Trophoblast cell (in vitro differentiated cells and primary cell): ENCODE results near the gene TAF4.
"Not testable (repeated sequence)": the region's sequence is repeated elsewhere in the genome, so short reads cannot be mapped to it uniquely, and the experiment has no call there.

Source experiments
- DNase-seq, 2 donors: peaks; one replicate each; pipeline ENCODE4 v3.0.0-alpha.2; 2016
- H2AFZ ChIP-seq: 2 replicates; pipeline ENCODE4 v1.6.1; 2013; ENCODE audit warnings: low read length, moderate library complexity, mild to moderate bottlenecking; ENCODE audit not compliant: insufficient read depth, poor library complexity
- H2AK5ac ChIP-seq: 2 replicates; pipeline ENCODE4 v1.6.1; 2013; ENCODE audit warnings: mild to moderate bottlenecking, low read length
- H2BK120ac ChIP-seq: 2 replicates; pipeline ENCODE4 v1.6.1; 2013; ENCODE audit warnings: low read length, mild to moderate bottlenecking, moderate library complexity; ENCODE audit not compliant: insufficient read depth, poor library complexity
- H2BK12ac ChIP-seq: 2 replicates; pipeline ENCODE4 v1.6.1; 2013; ENCODE audit warnings: mild to moderate bottlenecking, low read length, moderate library complexity
- H2BK5ac ChIP-seq: 2 replicates; pipeline ENCODE4 v1.6.1; 2013; ENCODE audit warnings: low read length, low read depth, moderate library complexity, mild to moderate bottlenecking; ENCODE audit not compliant: poor library complexity
- H3K14ac ChIP-seq: 2 replicates; pipeline ENCODE4 v1.6.1; 2013; ENCODE audit warnings: mild to moderate bottlenecking, low read length
- H3K18ac ChIP-seq: 2 replicates; pipeline ENCODE4 v1.6.1; 2013; ENCODE audit warnings: mild to moderate bottlenecking, low read length
- H3K23ac ChIP-seq: 2 replicates; pipeline ENCODE4 v1.6.1; 2013; ENCODE audit warnings: low read length
- H3K27ac ChIP-seq: 2 replicates; pipeline ENCODE4 v1.5.1; 2013; ENCODE audit warnings: low read depth, mild to moderate bottlenecking, inconsistent platforms, low read length, moderate library complexity
- H3K27me3 ChIP-seq: 2 replicates; pipeline ENCODE4 v1.6.1; 2013; ENCODE audit warnings: inconsistent platforms, mild to moderate bottlenecking, low read length, moderate library complexity; ENCODE audit not compliant: insufficient read depth
- H3K36me3 ChIP-seq, 2 experiments: 1 replicate in 1 of 2; 2 replicates in 1 of 2; pipeline ENCODE4 v1.6.1; 2013; ENCODE audit warnings: low read length in 2 of 2, mild to moderate bottlenecking in 2 of 2, moderate library complexity in 1 of 2; ENCODE audit not compliant: insufficient read depth in 2 of 2, control insufficient read depth in 1 of 2
- H3K4ac ChIP-seq: 2 replicates; pipeline ENCODE4 v1.6.1; 2013; ENCODE audit warnings: low read depth, mild to moderate bottlenecking, low read length, moderate library complexity
- H3K4me1 ChIP-seq, 2 experiments: 1 replicate in 1 of 2; 2 replicates in 1 of 2; pipeline ENCODE4 v1.6.1; 2013; ENCODE audit warnings: low read length in 2 of 2, mild to moderate bottlenecking in 2 of 2, moderate library complexity in 1 of 2; ENCODE audit not compliant: insufficient read depth in 2 of 2, control insufficient read depth in 1 of 2
- H3K4me2 ChIP-seq: 2 replicates; pipeline ENCODE4 v1.6.1; 2013; ENCODE audit warnings: inconsistent platforms, mild to moderate bottlenecking, low read length, moderate library complexity
- H3K4me3 ChIP-seq: 2 replicates; pipeline ENCODE4 v1.5.1; 2013; ENCODE audit warnings: mild to moderate bottlenecking, low read depth, low read length, inconsistent platforms
- H3K79me1 ChIP-seq: one replicate; pipeline ENCODE4 v1.6.1; 2013; ENCODE audit warnings: low read length
- H3K79me2 ChIP-seq: 2 replicates; pipeline ENCODE4 v1.6.1; 2013; ENCODE audit warnings: low read length, mild to moderate bottlenecking; ENCODE audit not compliant: control insufficient read depth, insufficient read depth, poor library complexity
- H3K9ac ChIP-seq: 2 replicates; pipeline ENCODE4 v1.6.1; 2013; ENCODE audit warnings: mild to moderate bottlenecking, low read length
- H3K9me3 ChIP-seq: 2 replicates; pipeline ENCODE4 v1.6.1; 2013; ENCODE audit warnings: low read depth, mild to moderate bottlenecking, control low read depth, inconsistent platforms, low read length; ENCODE audit not compliant: insufficient read depth
- H4K12ac ChIP-seq: 2 replicates; pipeline ENCODE4 v1.6.1; 2013; ENCODE audit warnings: low read depth, mild to moderate bottlenecking, low read length, moderate library complexity
- H4K8ac ChIP-seq: 2 replicates; pipeline ENCODE4 v1.6.1; 2013; ENCODE audit warnings: low read depth, mild to moderate bottlenecking, low read length, moderate library complexity
- H4K91ac ChIP-seq: one replicate; pipeline ENCODE4 v1.6.1; 2013; ENCODE audit warnings: low read depth, mild to moderate bottlenecking, low read length, moderate library complexity
- WGBS: extraction: QIAGEN DNeasy Blood & Tissue Kit; methylation state at CpG from one replicate; pipeline ENCODE4 v1.1.7; 2013; ENCODE audit warnings: missing lambda C conversion rate; ENCODE audit not compliant: insufficient read length, insufficient coverage; ENCODE audit errors: extremely low coverage; 5-methylcytosine and 5-hydroxymethylcytosine counted together

The TAF4 gene

DNA sequence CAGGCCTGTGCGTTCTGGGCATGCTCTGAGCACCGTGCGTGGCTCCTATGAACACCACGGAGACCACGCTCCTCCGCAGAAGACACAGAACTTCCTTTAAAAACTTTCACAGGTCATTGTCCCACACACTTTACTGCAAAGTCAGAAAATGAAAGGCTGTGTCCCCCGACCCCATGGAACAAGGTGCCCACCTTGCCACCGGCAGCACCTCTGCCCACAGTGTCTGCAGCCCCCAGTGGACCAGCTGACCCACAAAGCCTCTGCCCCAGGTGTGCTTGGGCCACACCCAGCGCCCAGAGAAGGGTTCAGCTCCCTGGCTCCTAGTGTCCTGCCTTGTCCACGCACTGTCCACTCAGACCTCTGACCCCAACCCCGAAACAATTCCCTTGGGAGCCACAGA is 8.7 kb downstream of the TAF4 start:
- no peak overlapping the region for H2AK5ac ChIP-seq
- no peak for DNase-seq
- H2BK5ac ChIP-seq, result no peak overlapping the region
- no peak overlapping the region for H4K8ac ChIP-seq
- H3K4me3 ChIP-seq, result no peak overlapping the region
- no peak overlapping the region for H2AFZ ChIP-seq
- H3K23ac ChIP-seq, result no peak overlapping the region
- no peaks in the 10 kb centered on the region for H3K79me1 ChIP-seq
- H3K14ac ChIP-seq, result no peak overlapping the region
- H3K4me1 ChIP-seq, result peaks cover 0 to 4% of the 10 kb centered on the region in 2 experiments
- H3K36me3 ChIP-seq, result peaks cover 36 to 38% of the 10 kb centered on the region in 2 experiments
- peaks cover 2% of the 10 kb centered on the region for H3K9me3 ChIP-seq
- H4K91ac ChIP-seq, result no peak overlapping the region
- H3K18ac ChIP-seq, result no peak overlapping the region
- H2BK12ac ChIP-seq, result no peak overlapping the region
- H3K27me3 ChIP-seq, result no peaks in the 10 kb centered on the region
- H3K27ac ChIP-seq, result no peak overlapping the region
- H3K4ac ChIP-seq, result peak overlapping the region; percentile 83
- WGBS, result no CpG with 5 or more reads among the region's 11 CpGs
- H3K4me2 ChIP-seq, result no peak overlapping the region
- peaks cover 46% of the 10 kb centered on the region for H3K79me2 ChIP-seq
- no peak overlapping the region for H2BK120ac ChIP-seq
- H3K9ac ChIP-seq, result no peak overlapping the region
- H4K12ac ChIP-seq, result no peak overlapping the region

DNA sequence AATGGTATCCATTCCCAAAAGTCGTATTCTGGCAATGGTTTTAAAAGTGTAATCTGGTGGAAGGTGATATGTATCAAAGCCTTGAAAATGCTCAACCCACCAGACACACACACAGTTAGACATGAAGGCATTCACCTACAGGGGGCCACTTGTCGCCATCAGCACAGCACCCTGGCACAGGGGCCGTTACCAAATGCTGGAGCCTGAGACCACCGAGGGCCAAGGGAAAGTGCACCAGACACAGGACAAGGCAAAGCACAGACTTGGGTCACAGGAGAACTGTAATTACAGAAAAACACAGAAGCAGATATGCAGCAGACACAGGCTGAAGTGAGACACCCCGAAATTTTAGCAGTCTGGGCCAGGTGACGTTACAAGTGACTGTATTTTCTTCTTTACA is 9.3 kb downstream of the TAF4 start:
- H4K91ac ChIP-seq, result no peak overlapping the region
- H2AFZ ChIP-seq, result no peak overlapping the region
- peaks cover 2% of the 10 kb centered on the region for H3K9me3 ChIP-seq
- peaks cover 0 to 5% of the 10 kb centered on the region in 2 experiments for H3K4me1 ChIP-seq
- no peak overlapping the region for H4K8ac ChIP-seq
- H3K4me2 ChIP-seq, result no peak overlapping the region
- H3K27ac ChIP-seq, result no peak overlapping the region
- peaks cover 46% of the 10 kb centered on the region for H3K79me2 ChIP-seq
- no peaks in the 10 kb centered on the region for H3K79me1 ChIP-seq
- peaks cover 33 to 38% of the 10 kb centered on the region in 2 experiments for H3K36me3 ChIP-seq
- H2BK5ac ChIP-seq, result no peak overlapping the region
- no peak overlapping the region for H2BK12ac ChIP-seq
- no peak overlapping the region for H2BK120ac ChIP-seq
- H3K4ac ChIP-seq, result peak overlapping the region; percentile 57
- H3K4me3 ChIP-seq, result no peak overlapping the region
- no peak overlapping the region for H4K12ac ChIP-seq
- no peak overlapping the region for H3K14ac ChIP-seq
- no peak overlapping the region for H3K9ac ChIP-seq
- DNase-seq, result no peak
- no peak overlapping the region for H3K18ac ChIP-seq
- no peak overlapping the region for H3K23ac ChIP-seq
- H2AK5ac ChIP-seq, result no peak overlapping the region
- no peaks in the 10 kb centered on the region for H3K27me3 ChIP-seq
- WGBS, result no CpG with 5 or more reads among the region's 6 CpGs

DNA sequence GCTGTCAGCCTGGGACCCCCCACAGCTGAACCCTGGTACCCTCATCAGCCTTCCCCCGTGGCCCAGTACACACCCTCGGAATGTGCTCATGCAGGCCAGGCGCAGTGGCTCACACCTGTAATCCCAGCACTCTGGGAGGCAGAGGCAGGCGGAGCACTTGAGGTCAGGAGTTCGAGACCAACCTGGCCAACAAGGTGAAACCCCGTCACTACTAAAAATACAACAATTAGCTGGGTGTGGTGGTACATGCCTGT is 9.9 kb downstream of the TAF4 start:
- peaks cover 46% of the 10 kb centered on the region for H3K79me2 ChIP-seq
- not testable (repeated sequence) for H3K18ac ChIP-seq, H4K8ac ChIP-seq, H3K27me3 ChIP-seq, H3K27ac ChIP-seq, H3K9me3 ChIP-seq, H3K4me1 ChIP-seq, H3K14ac ChIP-seq, H2AK5ac ChIP-seq, H2BK5ac ChIP-seq, H3K79me1 ChIP-seq, H2BK12ac ChIP-seq, DNase-seq, H3K9ac ChIP-seq, H2AFZ ChIP-seq, H3K4me3 ChIP-seq, H4K91ac ChIP-seq, H2BK120ac ChIP-seq, H3K4me2 ChIP-seq, H4K12ac ChIP-seq, H3K23ac ChIP-seq
- peak overlapping the region; percentile 61 for H3K4ac ChIP-seq
- H3K36me3 ChIP-seq, result peaks cover 33 to 34% of the 10 kb centered on the region in 2 experiments
- no CpG with 5 or more reads among the region's 6 CpGs for WGBS

DNA sequence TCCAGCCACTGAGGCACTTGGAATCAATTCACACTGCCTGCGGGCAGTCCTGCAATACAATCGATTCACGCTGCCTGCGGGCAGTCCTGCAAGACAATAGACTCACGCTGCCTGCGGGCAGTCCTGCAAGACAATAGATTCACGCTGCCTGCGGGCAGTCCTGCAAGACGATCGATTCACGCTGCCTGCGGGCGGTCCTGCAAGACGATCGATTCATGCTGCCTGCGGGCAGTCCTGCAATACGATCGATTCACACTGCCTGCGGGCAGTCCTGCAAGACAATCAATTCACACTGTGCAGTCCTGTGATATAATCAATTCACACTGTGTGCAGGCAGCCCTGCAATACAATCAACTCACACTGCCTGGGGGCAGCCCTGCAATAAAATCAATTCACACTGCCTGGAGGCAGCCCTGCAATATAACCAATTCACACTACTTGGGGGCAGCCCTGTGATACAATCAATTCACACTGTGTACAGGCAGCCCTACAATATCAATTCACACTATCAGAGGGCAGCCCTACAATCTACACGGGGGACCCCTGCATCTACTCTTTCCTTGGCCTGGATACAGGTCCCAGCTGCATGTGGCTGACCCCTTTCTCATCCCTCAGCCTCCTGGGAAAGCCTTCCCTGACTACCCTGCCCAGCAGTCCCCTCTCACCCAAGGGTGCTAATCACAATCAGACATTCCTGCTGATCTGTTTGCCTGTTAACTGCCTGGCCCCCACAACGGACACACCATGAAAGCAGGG is 10.4 kb downstream of the TAF4 start:
- H3K79me1 ChIP-seq, result no peaks in the 10 kb centered on the region
- WGBS, result no CpG with 5 or more reads among the region's 21 CpGs
- peaks cover 41% of the 10 kb centered on the region for H3K79me2 ChIP-seq
- no peak overlapping the region for H3K27ac ChIP-seq
- peak overlapping the region; percentile 61 for H3K4ac ChIP-seq
- H4K8ac ChIP-seq, result no peak overlapping the region
- no peak overlapping the region for H3K14ac ChIP-seq
- H4K91ac ChIP-seq, result no peak overlapping the region
- H4K12ac ChIP-seq, result no peak overlapping the region
- no peak for DNase-seq
- no peak overlapping the region for H2AK5ac ChIP-seq
- no peak overlapping the region for H2BK120ac ChIP-seq
- H3K23ac ChIP-seq, result no peak overlapping the region
- H3K18ac ChIP-seq, result peak overlapping the region; percentile 25
- peaks cover 32 to 33% of the 10 kb centered on the region in 2 experiments for H3K36me3 ChIP-seq
- no peak overlapping the region for H2BK12ac ChIP-seq
- no peak overlapping the region for H3K4me3 ChIP-seq
- peaks cover 0 to 5% of the 10 kb centered on the region in 2 experiments for H3K4me1 ChIP-seq
- no peak overlapping the region for H2BK5ac ChIP-seq
- H3K9ac ChIP-seq, result no peak overlapping the region
- no peak overlapping the region for H3K4me2 ChIP-seq
- H2AFZ ChIP-seq, result no peak overlapping the region
- H3K27me3 ChIP-seq, result no peaks in the 10 kb centered on the region
- H3K9me3 ChIP-seq, result peaks cover 2% of the 10 kb centered on the region
